ENCODE measurements around the gene ARHGEF9.

The ARHGEF9 gene

GRCh38 chrX:63702556-63702955, 82.5 kb downstream of the ARHGEF9 start:
- no peak for TF ChIP-seq EZH2 (IDR thresholded peaks at IDR 0.05; ENCODE audit: borderline replicate concordance, low read depth, low read length, severe bottlenecking)
- no peak for TF ChIP-seq CTCF (IDR thresholded peaks at IDR 0.05; ENCODE audit: borderline replicate concordance, extremely low read depth, low read length, poor library complexity, severe bottlenecking)
- Histone ChIP-seq H3K36me3 (ENCODE audit: insufficient read depth, low read length) (peaks cover 83% of the 10 kb centered on the region), H3K79me2 (ENCODE audit: insufficient read depth, low read length) (no peaks in the 10 kb centered on the region), H3K9ac (ENCODE audit: low read depth, low read length) (no peak overlapping the region), H3K4me1 (ENCODE audit: insufficient read depth, low read length) (no peaks in the 10 kb centered on the region), H3K27me3 (ENCODE audit: insufficient read depth, low read length, poor library complexity) (no peaks in the 10 kb centered on the region), H3K9me3 (ENCODE audit: insufficient read depth, low read length, severe bottlenecking) (no peaks in the 10 kb centered on the region), H3K4me2 (ENCODE audit: insufficient read depth, low read length) (no peak overlapping the region), H3K4me3 (ENCODE audit: low read depth in 1 of 2, low read length in 2 of 2) (no peak overlapping the region), H4K20me1 (ENCODE audit: insufficient read depth, low read length) (no peaks in the 10 kb centered on the region), H2AFZ (ENCODE audit: low read depth, low read length) (no peak overlapping the region), H3K27ac (ENCODE audit: low read length) (no peak overlapping the region)
- ATAC-seq (ENCODE audit: insufficient read depth, low read depth) (no peak), DNase-seq (no peak)

GRCh38 chrX:63686878-63687714, 97.9 kb downstream of the ARHGEF9 start:
- Histone ChIP-seq H3K27ac (ENCODE audit: low read length) (no peak overlapping the region), H3K4me1 (ENCODE audit: insufficient read depth, low read length) (no peaks in the 10 kb centered on the region), H3K4me3 (ENCODE audit: low read depth in 1 of 2, low read length in 2 of 2) (no peak overlapping the region), H4K20me1 (ENCODE audit: insufficient read depth, low read length) (no peaks in the 10 kb centered on the region), H3K9ac (ENCODE audit: low read depth, low read length) (no peak overlapping the region), H3K79me2 (ENCODE audit: insufficient read depth, low read length) (no peaks in the 10 kb centered on the region), H3K36me3 (ENCODE audit: insufficient read depth, low read length) (peaks cover 27% of the 10 kb centered on the region; the same call in 1 of the 2 replicates), H3K27me3 (ENCODE audit: insufficient read depth, low read length, poor library complexity) (no peaks in the 10 kb centered on the region), H3K4me2 (ENCODE audit: insufficient read depth, low read length) (no peak overlapping the region), H2AFZ (ENCODE audit: low read depth, low read length) (no peak overlapping the region), H3K9me3 (ENCODE audit: insufficient read depth, low read length, severe bottlenecking) (no peaks in the 10 kb centered on the region)
- ATAC-seq (ENCODE audit: insufficient read depth, low read depth) (peak; percentile 62; the same call in 1 of the 3 replicates), DNase-seq (peak; percentile 19)
- no peak for TF ChIP-seq EZH2 (IDR thresholded peaks at IDR 0.05; ENCODE audit: borderline replicate concordance, low read depth, low read length, severe bottlenecking)
- peak; percentile 73 for TF ChIP-seq CTCF (IDR thresholded peaks at IDR 0.05; ENCODE audit: borderline replicate concordance, extremely low read depth, low read length, poor library complexity, severe bottlenecking)

- no peaks in the 10 kb centered on the region for H3K4me1 ChIP-seq (ENCODE audit: insufficient read depth, low read length)
- no peak for DNase-seq
These were observed 104.6 kb downstream of the ARHGEF9 start for GRCh38 chrX:63680423-63680822.

More at GRCh38 chrX:63680423-63680822, 104.6 kb downstream of the ARHGEF9 start:
- Histone ChIP-seq H3K4me3 (ENCODE audit: low read depth in 1 of 2, low read length in 2 of 2) (no peak overlapping the region), H3K79me2 (ENCODE audit: insufficient read depth, low read length) (peaks cover 2% of the 10 kb centered on the region; the same call in 1 of the 2 replicates), H3K27me3 (ENCODE audit: insufficient read depth, low read length, poor library complexity) (no peaks in the 10 kb centered on the region), H3K9ac (ENCODE audit: low read depth, low read length) (no peak overlapping the region), H3K27ac (ENCODE audit: low read length) (no peak overlapping the region), H2AFZ (ENCODE audit: low read depth, low read length) (no peak overlapping the region), H4K20me1 (ENCODE audit: insufficient read depth, low read length) (no peaks in the 10 kb centered on the region), H3K36me3 (ENCODE audit: insufficient read depth, low read length) (peaks cover 60% of the 10 kb centered on the region), H3K4me2 (ENCODE audit: insufficient read depth, low read length) (no peak overlapping the region), H3K9me3 (ENCODE audit: insufficient read depth, low read length, severe bottlenecking) (no peaks in the 10 kb centered on the region)
- TF ChIP-seq EZH2 (IDR thresholded peaks at IDR 0.05; ENCODE audit: borderline replicate concordance, low read depth, low read length, severe bottlenecking): no peak
- no peak for TF ChIP-seq CTCF (IDR thresholded peaks at IDR 0.05; ENCODE audit: borderline replicate concordance, extremely low read depth, low read length, poor library complexity, severe bottlenecking)
- no peak for ATAC-seq (ENCODE audit: insufficient read depth, low read depth)
